ENCODE measurements around the gene ABHD13. TPM values are rescaled to one million over a fixed set of nuclear protein-coding genes. Genes with fewer than 3 reads are reported as not detected.
"Not testable (repeated sequence)": the region's sequence is repeated elsewhere in the genome, so short reads cannot be mapped to it uniquely, and the experiment has no call there.

The ABHD13 gene
- total RNA-seq, 1 experiment from 2014 or later, result 2.6 TPM

DNA sequence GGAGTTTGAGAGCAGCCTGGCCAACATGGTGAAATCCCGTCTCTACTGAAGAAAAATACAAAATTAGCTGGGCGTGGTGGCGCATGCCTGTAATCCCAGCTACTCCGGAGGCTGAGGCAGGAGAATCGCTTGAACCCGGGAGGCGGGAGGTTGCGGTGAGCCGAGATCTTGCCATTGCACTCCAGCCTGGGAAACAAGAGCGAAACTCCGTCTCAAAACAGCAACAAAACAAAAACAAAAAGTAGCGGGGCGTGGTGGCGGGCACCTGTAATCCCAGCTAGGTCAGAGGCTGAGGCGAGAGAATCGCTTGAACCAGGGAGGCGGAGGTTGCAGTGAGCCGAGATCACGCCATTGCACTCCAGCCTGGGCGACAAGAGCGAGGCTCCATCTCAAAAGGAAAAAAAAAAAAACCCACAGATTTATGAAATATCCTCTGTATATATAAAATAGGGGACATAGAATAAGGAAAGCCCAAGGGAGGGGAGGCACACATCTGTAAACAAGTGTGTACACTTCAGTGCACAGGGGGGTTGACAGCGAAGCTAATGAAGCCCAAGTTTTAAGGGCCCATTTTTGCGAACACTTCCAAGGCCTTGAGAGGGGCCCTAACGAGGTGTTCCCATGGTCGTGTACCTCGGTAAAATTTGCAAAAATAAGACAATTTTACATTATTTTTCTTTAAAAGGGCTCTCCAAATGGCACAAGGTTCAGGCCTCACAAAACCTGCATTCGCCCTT lies 717 bp upstream of the ABHD13 start:
- DNase-seq (ENCODE audit: low read depth); in situ Hi-C loops (cut with HindIII; ENCODE audit: low pct_unique_long_range_greater_than_20kb, low sequenced_read_pairs): not testable (repeated sequence)

- in situ Hi-C loops (cut with HindIII; ENCODE audit: low pct_unique_long_range_greater_than_20kb, low sequenced_read_pairs), result no loop called here
- no peak for DNase-seq (ENCODE audit: low read depth)
These were observed 1.8 kb downstream of the ABHD13 start for GRCh38 chr13:108220041-108220440.

DNA sequence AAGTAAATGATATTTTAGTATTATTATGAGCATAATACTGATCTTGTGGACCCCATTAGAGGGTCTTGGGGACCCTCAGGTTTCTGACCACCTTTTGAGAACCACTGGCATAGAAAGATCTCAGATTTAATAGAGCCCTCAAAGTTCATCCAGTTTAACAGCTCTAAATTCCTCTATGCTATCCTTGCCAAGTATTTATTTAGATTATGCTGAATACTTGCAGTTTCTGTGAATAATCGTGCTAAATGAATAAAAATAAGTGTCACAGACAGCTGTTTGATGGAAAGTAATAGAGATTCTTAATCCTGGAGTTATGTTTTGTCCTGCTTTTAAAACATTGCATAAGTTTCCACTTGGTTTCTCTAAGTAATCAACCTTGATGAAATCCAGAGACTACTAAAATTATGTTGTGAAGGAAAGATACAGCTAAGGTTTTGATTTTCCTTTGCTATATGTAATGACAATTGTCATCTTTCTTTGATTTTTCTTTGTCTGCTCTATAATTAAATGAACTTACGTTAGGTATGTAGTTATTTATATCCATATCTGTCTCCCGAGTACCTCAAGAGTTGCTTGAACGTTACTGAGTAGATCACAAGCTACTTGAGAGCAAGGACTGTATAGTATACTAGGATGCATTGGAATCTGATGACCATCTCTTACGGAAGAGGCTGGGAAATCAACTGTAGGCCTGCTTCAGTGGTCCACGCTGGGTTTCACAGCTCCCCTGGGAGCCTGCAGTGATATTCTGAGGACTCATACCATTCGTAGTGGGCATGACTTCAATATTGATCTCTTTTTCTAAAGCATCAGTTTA lies 5.7 kb downstream of the ABHD13 start:
- no peak for DNase-seq (ENCODE audit: low read depth)
- in situ Hi-C loops (cut with HindIII; ENCODE audit: low pct_unique_long_range_greater_than_20kb, low sequenced_read_pairs), result no loop called here

DNA sequence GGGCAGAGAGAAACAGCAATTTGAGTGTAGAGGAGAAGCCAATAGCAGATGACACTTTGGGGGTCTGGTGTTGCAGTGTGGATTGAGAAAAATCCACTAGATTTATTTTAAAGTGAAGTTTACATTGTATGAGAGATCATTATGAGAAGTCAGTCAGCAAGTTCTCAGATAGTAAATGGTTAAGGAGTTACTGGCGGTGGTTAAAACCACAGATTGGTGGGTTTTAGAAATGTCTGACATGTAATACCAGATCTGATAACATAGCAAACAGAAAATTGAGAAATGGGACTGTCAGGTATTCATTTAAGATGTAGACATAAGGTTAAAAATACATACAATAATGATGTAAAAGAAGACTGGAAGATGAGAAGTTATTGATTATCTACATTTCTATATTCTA lies 7.2 kb downstream of the ABHD13 start:
- no peak for DNase-seq (ENCODE audit: low read depth)
- in situ Hi-C loops (cut with HindIII; ENCODE audit: low pct_unique_long_range_greater_than_20kb, low sequenced_read_pairs), result no loop called here

DNA sequence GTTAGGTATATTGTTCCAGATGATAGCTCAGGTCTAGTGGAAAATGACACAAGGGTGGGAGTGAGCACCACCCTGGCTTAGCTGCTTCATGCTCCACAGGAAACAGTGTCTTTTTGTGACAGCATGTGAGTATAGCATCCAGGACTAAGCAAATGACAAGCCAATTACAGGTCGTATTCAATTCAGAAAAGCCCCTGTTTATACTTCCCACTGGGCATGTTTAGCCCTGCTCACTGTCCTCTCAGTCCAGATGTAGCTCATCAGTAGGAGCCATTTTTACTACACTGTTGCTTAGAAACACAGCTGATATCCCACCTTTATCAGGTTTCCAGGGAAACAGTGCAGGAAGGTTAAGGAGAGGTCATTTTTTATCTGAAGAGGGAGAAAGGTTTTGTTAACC lies 8.0 kb downstream of the ABHD13 start:
- in situ Hi-C loops (cut with HindIII; ENCODE audit: low pct_unique_long_range_greater_than_20kb, low sequenced_read_pairs), result no loop called here
- no peak for DNase-seq (ENCODE audit: low read depth)

DNA sequence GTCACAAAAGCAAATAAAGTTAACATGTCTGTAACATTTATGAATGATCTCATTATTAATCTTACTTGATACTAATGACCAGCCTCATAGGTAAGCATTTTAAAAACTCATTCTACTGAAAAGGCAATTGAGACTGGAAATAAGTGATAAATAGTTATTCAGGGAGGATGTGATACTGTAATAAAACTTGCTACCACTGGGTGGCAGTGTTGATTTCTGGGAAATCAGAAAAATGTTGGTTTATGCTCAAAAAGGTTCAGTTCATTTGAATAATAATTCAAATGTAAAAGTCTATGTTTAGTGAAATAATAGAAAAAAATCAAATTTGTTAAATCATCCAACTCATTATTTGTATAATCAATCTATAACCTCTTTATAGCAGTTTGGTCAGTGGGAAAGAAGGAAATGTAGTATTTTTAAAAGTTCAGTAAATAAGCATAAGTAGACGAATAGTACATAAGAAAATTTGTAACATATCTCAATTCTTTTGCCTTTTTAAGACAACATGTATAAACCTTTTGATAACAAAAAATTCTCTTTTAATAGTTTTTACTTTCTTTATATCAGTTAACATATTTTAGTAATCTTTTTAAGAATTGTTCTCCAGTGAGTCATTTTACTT lies 9.6 kb downstream of the ABHD13 start:
- DNase-seq (ENCODE audit: low read depth), result no peak
- in situ Hi-C loops (cut with HindIII; ENCODE audit: low pct_unique_long_range_greater_than_20kb, low sequenced_read_pairs), result no loop called here

GRCh38 chr13:108230377-108230776 lies 12.2 kb downstream of the ABHD13 start:
- DNase-seq (ENCODE audit: low read depth), result no peak
- in situ Hi-C loops (cut with HindIII; ENCODE audit: low pct_unique_long_range_greater_than_20kb, low sequenced_read_pairs), result no loop called here

DNA sequence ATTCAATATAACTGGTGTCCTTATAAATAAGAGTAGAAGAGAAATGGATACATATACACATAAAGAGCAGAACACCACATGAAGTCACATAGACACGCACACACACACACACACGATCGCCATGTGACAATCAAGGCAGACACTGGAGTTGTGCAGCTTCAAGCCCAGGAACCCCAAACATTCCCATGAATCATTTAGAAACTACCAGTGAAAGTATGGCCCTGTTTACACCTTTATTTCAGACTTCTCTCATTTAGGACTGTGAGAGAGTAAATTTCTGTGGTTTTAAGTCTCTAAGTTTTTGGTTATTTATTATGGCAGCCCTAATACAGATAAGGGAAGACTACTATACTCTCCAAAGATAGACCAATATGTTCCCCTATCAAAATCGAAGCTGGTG lies 31.0 kb downstream of the ABHD13 start:
- DNase-seq (ENCODE audit: low read depth), result no peak
- in situ Hi-C loops (cut with HindIII; ENCODE audit: low pct_unique_long_range_greater_than_20kb, low sequenced_read_pairs), result no loop called here

- in situ Hi-C loops (cut with HindIII; ENCODE audit: low pct_unique_long_range_greater_than_20kb, low sequenced_read_pairs), result no loop called here
- no peak for DNase-seq (ENCODE audit: low read depth)
These were observed 39.1 kb downstream of the ABHD13 start for GRCh38 chr13:108257248-108257647.

GRCh38 chr13:108263621-108264355 lies 45.6 kb downstream of the ABHD13 start:
- no peak for DNase-seq (ENCODE audit: low read depth)
- in situ Hi-C loops (cut with HindIII; ENCODE audit: low pct_unique_long_range_greater_than_20kb, low sequenced_read_pairs), result no loop called here

- no peak for DNase-seq (ENCODE audit: low read depth)
- in situ Hi-C loops (cut with HindIII; ENCODE audit: low pct_unique_long_range_greater_than_20kb, low sequenced_read_pairs), result no loop called here
These were observed 48.3 kb downstream of the ABHD13 start for GRCh38 chr13:108266321-108266990.

GRCh38 chr13:108267347-108267746 lies 49.2 kb downstream of the ABHD13 start:
- in situ Hi-C loops (cut with HindIII; ENCODE audit: low pct_unique_long_range_greater_than_20kb, low sequenced_read_pairs), result no loop called here
- no peak for DNase-seq (ENCODE audit: low read depth)

DNA sequence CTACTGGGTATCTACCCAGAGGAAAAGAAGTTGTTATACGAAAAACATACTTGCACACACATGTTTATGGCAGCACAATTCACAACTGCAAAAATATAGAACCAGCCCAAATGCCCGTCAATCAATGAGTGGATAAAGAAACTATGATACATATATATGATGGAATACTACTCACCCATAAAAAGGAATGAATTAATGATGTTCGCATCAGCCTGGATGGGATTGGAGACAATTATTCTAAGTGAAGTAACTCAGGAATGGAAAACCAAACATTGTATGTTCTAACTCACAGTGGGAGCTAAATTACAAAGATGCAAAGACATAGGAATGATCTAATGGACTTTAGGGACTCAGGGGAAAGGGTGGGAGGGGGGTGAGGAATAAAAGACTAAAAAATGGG lies 49.7 kb downstream of the ABHD13 start:
- DNase-seq (ENCODE audit: low read depth); in situ Hi-C loops (cut with HindIII; ENCODE audit: low pct_unique_long_range_greater_than_20kb, low sequenced_read_pairs): not testable (repeated sequence)

GRCh38 chr13:108268466-108269112 lies 50.4 kb downstream of the ABHD13 start:
- no peak for DNase-seq (ENCODE audit: low read depth)
- in situ Hi-C loops (cut with HindIII; ENCODE audit: low pct_unique_long_range_greater_than_20kb, low sequenced_read_pairs), result no loop called here

DNA sequence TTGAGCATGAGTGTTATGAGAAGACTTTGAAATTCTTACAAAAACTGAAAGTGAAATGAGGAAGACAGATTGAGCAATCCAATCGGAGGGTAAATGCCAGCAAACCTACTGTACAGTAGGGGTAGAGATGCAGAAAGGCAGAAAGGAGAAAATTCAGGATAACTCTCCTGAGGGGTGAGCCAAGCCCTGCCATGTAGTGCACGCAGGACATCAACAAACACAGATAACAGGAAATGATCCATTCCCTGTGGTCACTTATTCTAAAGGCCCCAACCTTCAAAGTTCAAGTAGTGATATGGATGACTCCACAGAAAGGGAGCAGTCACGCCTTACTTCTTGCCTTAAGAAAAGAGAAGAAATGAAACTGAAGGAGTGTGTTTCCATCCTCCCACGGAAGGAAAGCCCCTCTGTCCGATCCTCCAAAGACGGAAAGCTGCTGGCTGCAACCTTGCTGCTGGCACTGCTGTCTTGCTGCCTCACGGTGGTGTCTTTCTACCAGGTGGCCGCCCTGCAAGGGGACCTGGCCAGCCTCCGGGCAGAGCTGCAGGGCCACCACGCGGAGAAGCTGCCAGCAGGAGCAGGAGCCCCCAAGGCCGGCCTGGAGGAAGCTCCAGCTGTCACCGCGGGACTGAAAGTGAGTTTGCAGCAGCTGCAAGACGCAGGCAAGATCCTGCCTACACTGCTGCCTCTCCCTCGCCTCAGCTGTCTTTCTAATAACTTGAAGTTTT lies 51.6 kb downstream of the ABHD13 start, which contains the start of gene TNFSF13B:
Gene TNFSF13B, plus strand, starts transcription at position 118 of the 728 bp plus-strand sequence. Its CDS starts 178 bp downstream, at position 296.
- in situ Hi-C loops (cut with HindIII; ENCODE audit: low pct_unique_long_range_greater_than_20kb, low sequenced_read_pairs), result no loop called here
- peak; percentile 46 for DNase-seq (ENCODE audit: low read depth)

DNA sequence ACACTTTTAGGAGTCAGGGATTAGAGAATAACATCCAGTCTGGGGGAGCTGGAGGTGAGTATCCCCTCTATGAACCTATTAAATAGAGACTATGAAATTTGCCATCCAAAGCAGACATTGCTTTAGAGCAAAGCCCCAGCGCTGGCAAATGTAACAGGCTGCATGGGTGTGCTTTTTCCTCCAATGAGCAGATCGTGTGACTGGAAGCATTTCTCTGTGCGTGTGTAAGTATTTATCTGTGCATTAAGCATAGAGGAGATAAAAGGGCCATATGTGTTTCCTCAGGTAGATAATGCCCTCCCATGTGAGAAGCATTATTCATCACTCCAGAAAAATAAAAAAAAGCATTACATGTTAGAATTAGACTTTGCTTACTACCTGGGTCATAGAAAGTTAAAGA lies 52.2 kb downstream of the ABHD13 start:
- in situ Hi-C loops (cut with HindIII; ENCODE audit: low pct_unique_long_range_greater_than_20kb, low sequenced_read_pairs), result no loop called here
- DNase-seq (ENCODE audit: low read depth), result no peak

DNA sequence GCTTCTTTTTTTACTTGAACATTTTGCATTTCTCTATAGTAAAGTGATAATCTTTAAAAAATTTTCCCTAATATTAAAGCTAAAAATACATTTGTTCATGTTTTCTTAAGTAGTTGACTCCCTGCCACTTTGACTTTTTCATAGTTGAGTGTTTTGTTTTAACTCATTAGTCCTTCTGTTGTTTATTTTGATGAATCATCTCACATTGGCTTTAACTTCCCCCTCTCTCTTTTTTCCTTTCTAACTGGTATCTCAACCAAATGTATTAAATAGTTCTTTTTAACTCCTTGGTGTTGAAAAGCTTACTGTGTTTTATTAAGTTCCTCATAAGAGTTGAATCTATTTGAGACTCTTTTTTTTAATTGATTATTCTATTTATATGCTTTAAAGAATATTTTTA lies 54.1 kb downstream of the ABHD13 start:
- in situ Hi-C loops (cut with HindIII; ENCODE audit: low pct_unique_long_range_greater_than_20kb, low sequenced_read_pairs), result no loop called here
- DNase-seq (ENCODE audit: low read depth), result no peak
